HepG2 (cell line): Measurements from ENCODE around the gene VPS13D. TPM values are rescaled to one million over a fixed set of nuclear protein-coding genes. Genes with fewer than 3 reads are reported as not detected.
A peak's percentile ranks its signal among the peaks of the same experiment; 100 is the strongest.

Experiments used
- ATF7 ChIP-seq, 2 experiments: fragments of 450-650 bp in 1 of 2; sonication (generic) in 1 of 2; formaldehyde crosslinking in 1 of 2; IDR thresholded peaks; 2 replicates each; pipeline versions ENCODE4 v1.4.0 to v1.6.1; 2016 to 2020; ENCODE audit warnings: antibody characterized with exemption in 1 of 2, mild to moderate bottlenecking in 1 of 2, missing genetic modification reagents in 1 of 2
- EHMT2 ChIP-seq: fragments of 200-600 bp; sonication (generic); IDR thresholded peaks from 2 replicates; pipeline ENCODE4 v1.7.0; 2017; ENCODE audit warnings: antibody characterized with exemption, low read depth, low read length, borderline replicate concordance
- FOXP1 ChIP-seq, 2 experiments: fragments of 450-650 bp in 1 of 2; IDR thresholded peaks; 2 replicates each; pipeline ENCODE4 v1.6.1; 2017 to 2018; ENCODE audit warnings: antibody characterized with exemption in 1 of 2
- HDAC1 ChIP-seq: sonication (generic); formaldehyde crosslinking; IDR thresholded peaks from 2 replicates; pipeline ENCODE4 v1.5.1; 2020; ENCODE audit warnings: mild to moderate bottlenecking, missing genetic modification reagents
- HIVEP1 ChIP-seq: sonication (generic); formaldehyde crosslinking; IDR thresholded peaks from 2 replicates; pipeline ENCODE4 v1.4.0; 2020; ENCODE audit warnings: mild to moderate bottlenecking, missing genetic modification reagents
- HNRNPK ChIP-seq: fragments of 200-400 bp; formaldehyde crosslinking; IDR thresholded peaks from 2 replicates; pipeline ENCODE4 v1.6.1; 2018; ENCODE audit warnings: low read length, low read depth, moderate library complexity, mild to moderate bottlenecking; ENCODE audit not compliant: poor library complexity, severe bottlenecking
- HNRNPUL1 ChIP-seq: fragments of 200-400 bp; formaldehyde crosslinking; IDR thresholded peaks from 2 replicates; pipeline ENCODE4 v1.6.1; 2017; ENCODE audit warnings: low read depth, mild to moderate bottlenecking, low read length, moderate library complexity
- HOXA7 ChIP-seq: sonication (generic); formaldehyde crosslinking; IDR thresholded peaks from 2 replicates; pipeline ENCODE4 v1.8.1; 2022; ENCODE audit warnings: mild to moderate bottlenecking, missing genetic modification reagents, moderate library complexity
- NPAS2 ChIP-seq: sonication (generic); formaldehyde crosslinking; IDR thresholded peaks from 2 replicates; pipeline ENCODE4 v1.8.0; 2022; ENCODE audit warnings: mild to moderate bottlenecking, missing genetic modification reagents, borderline replicate concordance
- NR2F2 ChIP-seq: IDR thresholded peaks from 2 replicates; pipeline ENCODE4 v1.6.1; 2012; ENCODE audit warnings: low read depth, inconsistent platforms, borderline replicate concordance
- PCBP2 ChIP-seq: fragments of 200-400 bp; formaldehyde crosslinking; optimal IDR thresholded peaks from 2 replicates; pipeline ENCODE3; 2018; ENCODE audit warnings: low read length, low read depth; ENCODE audit not compliant: poor library complexity, severe bottlenecking
- PPARG ChIP-seq: conservative IDR thresholded peaks from 2 replicates; pipeline ENCODE4 v1.6.1; 2016; ENCODE audit warnings: missing biosample characterization, missing genetic modification reagents
- RBM22 ChIP-seq: fragments of 200-400 bp; formaldehyde crosslinking; optimal IDR thresholded peaks from 2 replicates; pipeline ENCODE3; 2017; ENCODE audit warnings: mild to moderate bottlenecking, low read length, moderate library complexity
- TBP ChIP-seq: sonication (generic); formaldehyde crosslinking; IDR thresholded peaks from 2 replicates; pipeline ENCODE4 v1.5.0; 2020; ENCODE audit warnings: missing genetic modification reagents
- TEAD2 ChIP-seq: sonication (generic); formaldehyde crosslinking; IDR thresholded peaks from 2 replicates; pipeline ENCODE4 v1.9.0; 2021; ENCODE audit warnings: missing genetic modification reagents
- ZNF460 ChIP-seq: sonication (generic); formaldehyde crosslinking; IDR thresholded peaks from 2 replicates; pipeline ENCODE4 v1.5.1; 2020; ENCODE audit warnings: missing genetic modification reagents, mild to moderate bottlenecking, borderline replicate concordance
- ZNF562 ChIP-seq: sonication (generic); formaldehyde crosslinking; IDR thresholded peaks from 2 replicates; pipeline ENCODE4 v1.8.0; 2022; ENCODE audit warnings: missing genetic modification reagents, borderline replicate concordance
- ZNF567 ChIP-seq: sonication (generic); formaldehyde crosslinking; IDR thresholded peaks from 2 replicates; pipeline ENCODE4 v1.8.1; 2023; ENCODE audit warnings: mild to moderate bottlenecking, missing genetic modification reagents, borderline replicate concordance
- ZNF761 ChIP-seq: sonication (generic); formaldehyde crosslinking; conservative IDR thresholded peaks from 2 replicates; pipeline ENCODE4 v1.4.0; 2020; ENCODE audit warnings: mild to moderate bottlenecking, missing genetic modification reagents
- ZNF816 ChIP-seq: sonication (generic); formaldehyde crosslinking; IDR thresholded peaks from 2 replicates; pipeline ENCODE4 v1.8.0; 2022; ENCODE audit warnings: missing genetic modification reagents, mild to moderate bottlenecking, borderline replicate concordance
- ZSCAN9 ChIP-seq: IDR thresholded peaks from 2 replicates; pipeline ENCODE4 v1.6.1; 2016; ENCODE audit warnings: borderline replicate concordance
- polyA plus RNA-seq, 8 experiments: library from polyadenylated mRNA; depleted of rRNA in 3 of 8; stranded (reverse) in 7 of 8; unstranded in 1 of 8; fragments of >200 nt; fragmentation: Illumina TruSeq in 4 of 8; extraction: Trizol in 4 of 8; gene quantifications; 2 replicates each; pipeline versions ENCODE4 v1.2.1 to v1.2.3, GENCODE V29; 2011 to 2016; ENCODE audit warnings: low read depth in 4 of 8, missing spikeins in 1 of 8, mixed read lengths in 1 of 8; ENCODE audit not compliant: insufficient read depth in 1 of 8
- total RNA-seq, 5 experiments: library from RNA; depleted of rRNA; stranded (reverse); fragments of >200 nt; fragmentation: Illumina TruSeq; extraction: Trizol; gene quantifications; 2 replicates each; pipeline ENCODE4 v1.2.3, GENCODE V29; 2016; ENCODE audit warnings: low read depth in 1 of 5
- TF ChIP-seq, protein P1 (sequence below): IDR thresholded peaks from 2 replicates; pipeline ENCODE4 v1.4.0; 2020; ENCODE audit warnings: mild to moderate bottlenecking, missing genetic modification reagents
- TF ChIP-seq, protein P2 (sequence below): fragments of 450-650 bp; IDR thresholded peaks from 2 replicates; pipeline ENCODE4 v1.6.1; 2017; ENCODE audit warnings: mild to moderate bottlenecking

VPS13D gene
- total and polyA plus RNA-seq, 2 of the 13 experiments (the other 11 are each of a cell fraction or from before 2014, with no cell fraction given) = 8.6 to 13.9 TPM

DNA sequence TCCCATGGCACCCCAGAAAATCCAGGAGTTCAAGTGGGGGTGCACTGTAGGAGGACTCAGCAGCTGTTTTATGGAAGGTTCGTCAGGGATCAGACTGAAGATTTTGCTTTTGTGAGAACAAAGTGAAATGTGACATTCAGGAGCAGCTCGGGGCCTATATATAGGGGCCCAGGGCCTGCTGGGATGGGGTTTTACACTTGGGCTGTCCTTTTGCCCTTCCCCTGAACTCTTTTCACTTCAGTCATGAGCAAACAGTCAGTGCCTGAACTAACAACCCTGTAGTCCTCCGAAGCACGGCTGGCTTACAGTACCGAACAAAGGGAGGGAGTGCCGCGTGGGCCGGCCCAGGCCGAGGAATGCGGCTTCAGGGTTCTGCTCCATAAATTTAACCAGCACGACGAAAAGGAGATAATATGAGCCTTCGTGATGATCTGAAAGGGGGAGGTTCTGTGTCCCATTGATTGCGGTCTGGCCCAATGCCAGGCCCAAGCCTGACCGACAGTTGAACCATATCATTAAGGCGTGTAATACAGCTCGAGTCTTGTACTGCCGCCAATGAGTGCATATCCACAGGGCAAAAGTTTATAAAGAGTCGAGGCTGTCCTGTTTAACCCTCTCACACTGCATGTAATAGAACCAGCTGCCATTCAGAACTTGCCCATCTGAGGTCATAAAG lies 248.2 kb downstream of the VPS13D start (continued):
- TF ChIP-seq, protein P1, sequence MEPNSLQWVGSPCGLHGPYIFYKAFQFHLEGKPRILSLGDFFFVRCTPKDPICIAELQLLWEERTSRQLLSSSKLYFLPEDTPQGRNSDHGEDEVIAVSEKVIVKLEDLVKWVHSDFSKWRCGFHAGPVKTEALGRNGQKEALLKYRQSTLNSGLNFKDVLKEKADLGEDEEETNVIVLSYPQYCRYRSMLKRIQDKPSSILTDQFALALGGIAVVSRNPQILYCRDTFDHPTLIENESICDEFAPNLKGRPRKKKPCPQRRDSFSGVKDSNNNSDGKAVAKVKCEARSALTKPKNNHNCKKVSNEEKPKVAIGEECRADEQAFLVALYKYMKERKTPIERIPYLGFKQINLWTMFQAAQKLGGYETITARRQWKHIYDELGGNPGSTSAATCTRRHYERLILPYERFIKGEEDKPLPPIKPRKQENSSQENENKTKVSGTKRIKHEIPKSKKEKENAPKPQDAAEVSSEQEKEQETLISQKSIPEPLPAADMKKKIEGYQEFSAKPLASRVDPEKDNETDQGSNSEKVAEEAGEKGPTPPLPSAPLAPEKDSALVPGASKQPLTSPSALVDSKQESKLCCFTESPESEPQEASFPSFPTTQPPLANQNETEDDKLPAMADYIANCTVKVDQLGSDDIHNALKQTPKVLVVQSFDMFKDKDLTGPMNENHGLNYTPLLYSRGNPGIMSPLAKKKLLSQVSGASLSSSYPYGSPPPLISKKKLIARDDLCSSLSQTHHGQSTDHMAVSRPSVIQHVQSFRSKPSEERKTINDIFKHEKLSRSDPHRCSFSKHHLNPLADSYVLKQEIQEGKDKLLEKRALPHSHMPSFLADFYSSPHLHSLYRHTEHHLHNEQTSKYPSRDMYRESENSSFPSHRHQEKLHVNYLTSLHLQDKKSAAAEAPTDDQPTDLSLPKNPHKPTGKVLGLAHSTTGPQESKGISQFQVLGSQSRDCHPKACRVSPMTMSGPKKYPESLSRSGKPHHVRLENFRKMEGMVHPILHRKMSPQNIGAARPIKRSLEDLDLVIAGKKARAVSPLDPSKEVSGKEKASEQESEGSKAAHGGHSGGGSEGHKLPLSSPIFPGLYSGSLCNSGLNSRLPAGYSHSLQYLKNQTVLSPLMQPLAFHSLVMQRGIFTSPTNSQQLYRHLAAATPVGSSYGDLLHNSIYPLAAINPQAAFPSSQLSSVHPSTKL (CRISPR knock-in tag) = peak; percentile 92
- TF ChIP-seq ZNF567 (CRISPR knock-in tag) (no peak), ZNF460 (CRISPR knock-in tag) (no peak), FOXP1 (IDR thresholded peaks at IDR 0.05) (no peak), FOXP1 (CRISPR knock-in tag; IDR thresholded peaks at IDR 0.05) (peak; percentile 65; the same call in 1 of the 2 replicates), HIVEP1 (peak; percentile 80), EHMT2 (no peak), ZNF562 (CRISPR knock-in tag) (no peak), TBP (CRISPR knock-in tag) (no peak), TEAD2 (CRISPR knock-in tag) (peak; percentile 67; the same call in 1 of the 2 replicates), HNRNPUL1 (no peak), NPAS2 (CRISPR knock-in tag) (no peak), ATF7 (IDR thresholded peaks at IDR 0.05) (no peak), ATF7 (CRISPR knock-in tag; IDR thresholded peaks at IDR 0.05) (no peak; the same call in 1 of the 2 replicates), HNRNPK (no peak), ZNF816 (CRISPR knock-in tag) (no peak; the same call in 1 of the 2 replicates), HOXA7 (CRISPR knock-in tag) (no peak), NR2F2 (peak; percentile 64), ZNF761 (CRISPR knock-in tag) (no peak), HDAC1 (peak; percentile 57; the same call in 1 of the 2 replicates), PCBP2 (no peak), PPARG (CRISPR knock-in tag) (peak; percentile 66), ZSCAN9 (CRISPR knock-in tag) (peak; percentile 71; the same call in 1 of the 2 replicates), RBM22 (no peak)
- TF ChIP-seq, protein P2, sequence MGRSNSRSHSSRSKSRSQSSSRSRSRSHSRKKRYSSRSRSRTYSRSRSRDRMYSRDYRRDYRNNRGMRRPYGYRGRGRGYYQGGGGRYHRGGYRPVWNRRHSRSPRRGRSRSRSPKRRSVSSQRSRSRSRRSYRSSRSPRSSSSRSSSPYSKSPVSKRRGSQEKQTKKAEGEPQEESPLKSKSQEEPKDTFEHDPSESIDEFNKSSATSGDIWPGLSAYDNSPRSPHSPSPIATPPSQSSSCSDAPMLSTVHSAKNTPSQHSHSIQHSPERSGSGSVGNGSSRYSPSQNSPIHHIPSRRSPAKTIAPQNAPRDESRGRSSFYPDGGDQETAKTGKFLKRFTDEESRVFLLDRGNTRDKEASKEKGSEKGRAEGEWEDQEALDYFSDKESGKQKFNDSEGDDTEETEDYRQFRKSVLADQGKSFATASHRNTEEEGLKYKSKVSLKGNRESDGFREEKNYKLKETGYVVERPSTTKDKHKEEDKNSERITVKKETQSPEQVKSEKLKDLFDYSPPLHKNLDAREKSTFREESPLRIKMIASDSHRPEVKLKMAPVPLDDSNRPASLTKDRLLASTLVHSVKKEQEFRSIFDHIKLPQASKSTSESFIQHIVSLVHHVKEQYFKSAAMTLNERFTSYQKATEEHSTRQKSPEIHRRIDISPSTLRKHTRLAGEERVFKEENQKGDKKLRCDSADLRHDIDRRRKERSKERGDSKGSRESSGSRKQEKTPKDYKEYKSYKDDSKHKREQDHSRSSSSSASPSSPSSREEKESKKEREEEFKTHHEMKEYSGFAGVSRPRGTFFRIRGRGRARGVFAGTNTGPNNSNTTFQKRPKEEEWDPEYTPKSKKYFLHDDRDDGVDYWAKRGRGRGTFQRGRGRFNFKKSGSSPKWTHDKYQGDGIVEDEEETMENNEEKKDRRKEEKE = no peak
